ENCODE measurements around the gene KCNMB4.

The KCNMB4 gene

DNA sequence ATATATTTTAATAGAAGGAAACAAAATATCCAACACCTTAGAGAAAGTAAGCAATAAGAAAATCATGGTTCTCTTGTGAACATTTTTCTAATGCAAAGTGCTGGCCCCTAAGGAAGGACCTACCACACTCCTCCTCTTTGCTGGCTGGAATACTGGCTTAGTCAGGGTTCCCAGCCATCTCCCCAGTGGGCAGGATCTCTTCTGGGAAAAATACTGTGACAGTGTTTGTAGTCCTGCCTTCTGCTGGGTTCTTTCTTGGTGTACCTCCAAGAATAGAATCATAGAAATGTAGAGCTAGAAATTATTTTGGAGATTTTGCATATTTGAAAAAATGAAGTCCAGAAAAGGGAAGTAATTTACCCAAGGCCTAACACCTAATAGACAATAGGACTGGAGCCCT is 31.9 kb downstream of the KCNMB4 start:
- no peaks in the 10 kb centered on the region for H3K27me3 ChIP-seq (ENCODE audit: insufficient read depth, low read length, poor library complexity, severe bottlenecking)
- no peak overlapping the region for H3K4me3 ChIP-seq (ENCODE audit: low read length, poor library complexity, severe bottlenecking)
- TF ChIP-seq EZH2phosphoT487 (IDR thresholded peaks at IDR 0.05; ENCODE audit: borderline replicate concordance): no peak
- TF ChIP-seq, protein P1, sequence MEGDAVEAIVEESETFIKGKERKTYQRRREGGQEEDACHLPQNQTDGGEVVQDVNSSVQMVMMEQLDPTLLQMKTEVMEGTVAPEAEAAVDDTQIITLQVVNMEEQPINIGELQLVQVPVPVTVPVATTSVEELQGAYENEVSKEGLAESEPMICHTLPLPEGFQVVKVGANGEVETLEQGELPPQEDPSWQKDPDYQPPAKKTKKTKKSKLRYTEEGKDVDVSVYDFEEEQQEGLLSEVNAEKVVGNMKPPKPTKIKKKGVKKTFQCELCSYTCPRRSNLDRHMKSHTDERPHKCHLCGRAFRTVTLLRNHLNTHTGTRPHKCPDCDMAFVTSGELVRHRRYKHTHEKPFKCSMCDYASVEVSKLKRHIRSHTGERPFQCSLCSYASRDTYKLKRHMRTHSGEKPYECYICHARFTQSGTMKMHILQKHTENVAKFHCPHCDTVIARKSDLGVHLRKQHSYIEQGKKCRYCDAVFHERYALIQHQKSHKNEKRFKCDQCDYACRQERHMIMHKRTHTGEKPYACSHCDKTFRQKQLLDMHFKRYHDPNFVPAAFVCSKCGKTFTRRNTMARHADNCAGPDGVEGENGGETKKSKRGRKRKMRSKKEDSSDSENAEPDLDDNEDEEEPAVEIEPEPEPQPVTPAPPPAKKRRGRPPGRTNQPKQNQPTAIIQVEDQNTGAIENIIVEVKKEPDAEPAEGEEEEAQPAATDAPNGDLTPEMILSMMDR (conservative IDR thresholded peaks at IDR 0.05; ENCODE audit: low read length): no peak
- H3K79me2 ChIP-seq (ENCODE audit: insufficient read depth, low read length): no peaks in the 10 kb centered on the region
- no peaks in the 10 kb centered on the region for H3F3A ChIP-seq (ENCODE audit: low read depth)
- H3K4me2 ChIP-seq (ENCODE audit: low read depth, low read length, poor library complexity, severe bottlenecking): no peak overlapping the region
- H3K9me2 ChIP-seq (replicated peaks; ENCODE audit: low read depth, low read length): no peaks in the 10 kb centered on the region
- H4K20me1 ChIP-seq (ENCODE audit: insufficient read depth, low read length, poor library complexity, severe bottlenecking): no peaks in the 10 kb centered on the region
- H2AFZ ChIP-seq (ENCODE audit: low read length): no peak overlapping the region
- no peaks in the 10 kb centered on the region for H3K9me3 ChIP-seq (ENCODE audit: insufficient read depth, low read depth, low read length)
- H3K9ac ChIP-seq (ENCODE audit: low read depth, low read length, poor library complexity, severe bottlenecking): no peak overlapping the region
- H3K4me1 ChIP-seq (ENCODE audit: insufficient read depth, low read length, poor library complexity, severe bottlenecking): no peaks in the 10 kb centered on the region
- peaks cover 19% of the 10 kb centered on the region; the same call in 1 of the 2 replicates for H3K36me3 ChIP-seq (ENCODE audit: insufficient read depth, low read length)

DNA sequence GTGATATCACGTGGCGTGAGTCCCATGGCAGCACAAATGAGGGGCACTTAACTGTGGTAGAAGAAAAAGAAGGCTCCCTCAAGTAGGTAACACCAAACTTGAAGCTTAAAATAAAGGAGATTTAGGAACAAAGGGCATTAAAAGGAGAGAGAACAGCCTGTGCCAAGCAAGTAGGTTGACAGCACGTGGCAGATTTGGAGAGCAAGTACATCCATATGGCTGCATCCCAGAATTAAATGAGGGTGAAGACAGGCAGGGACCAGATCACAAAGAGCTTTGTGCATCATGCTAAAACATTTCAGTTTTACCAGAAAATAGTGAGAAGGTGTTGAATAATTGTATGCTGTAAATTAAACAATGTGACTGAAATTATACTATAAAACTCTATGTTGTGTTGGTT is 32.8 kb downstream of the KCNMB4 start:
- Histone ChIP-seq H3K4me1 (ENCODE audit: insufficient read depth, low read length, poor library complexity, severe bottlenecking) (no peaks in the 10 kb centered on the region), H3K27me3 (ENCODE audit: insufficient read depth, low read length, poor library complexity, severe bottlenecking) (no peaks in the 10 kb centered on the region), H3K9me2 (replicated peaks; ENCODE audit: low read depth, low read length) (no peaks in the 10 kb centered on the region), H4K20me1 (ENCODE audit: insufficient read depth, low read length, poor library complexity, severe bottlenecking) (no peaks in the 10 kb centered on the region), H3K9me3 (ENCODE audit: insufficient read depth, low read depth, low read length) (no peaks in the 10 kb centered on the region), H3F3A (ENCODE audit: low read depth) (no peaks in the 10 kb centered on the region), H3K79me2 (ENCODE audit: insufficient read depth, low read length) (no peaks in the 10 kb centered on the region), H3K4me3 (ENCODE audit: low read length, poor library complexity, severe bottlenecking) (no peak overlapping the region), H3K36me3 (ENCODE audit: insufficient read depth, low read length) (peaks cover 19% of the 10 kb centered on the region; the same call in 1 of the 2 replicates), H3K9ac (ENCODE audit: low read depth, low read length, poor library complexity, severe bottlenecking) (no peak overlapping the region), H2AFZ (ENCODE audit: low read length) (no peak overlapping the region), H3K4me2 (ENCODE audit: low read depth, low read length, poor library complexity, severe bottlenecking) (no peak overlapping the region)
- no peak for TF ChIP-seq EZH2phosphoT487 (IDR thresholded peaks at IDR 0.05; ENCODE audit: borderline replicate concordance)
- TF ChIP-seq, protein P1 (conservative IDR thresholded peaks at IDR 0.05; ENCODE audit: low read length): no peak

DNA sequence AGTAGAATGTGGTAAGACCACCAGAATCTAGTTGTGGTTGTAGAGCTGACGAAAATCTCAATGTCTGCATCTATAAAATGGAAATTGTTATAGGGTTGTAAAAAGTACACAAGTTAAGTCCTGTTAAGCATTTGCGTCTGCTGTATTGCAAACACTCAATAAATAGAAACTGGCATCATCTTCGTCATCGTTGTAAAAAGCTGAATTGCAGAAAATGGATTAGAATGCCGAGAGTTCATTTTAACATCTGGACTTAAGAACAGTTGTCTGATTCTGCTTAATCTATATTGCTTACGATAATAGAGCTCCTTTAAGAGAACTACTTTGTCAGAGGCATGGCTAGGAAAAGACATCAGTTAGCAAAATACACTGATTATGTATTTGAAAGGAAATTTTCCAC is 33.2 kb downstream of the KCNMB4 start:
- Histone ChIP-seq H3K27me3 (ENCODE audit: insufficient read depth, low read length, poor library complexity, severe bottlenecking) (no peaks in the 10 kb centered on the region), H3K4me3 (ENCODE audit: low read length, poor library complexity, severe bottlenecking) (no peak overlapping the region), H3K9me2 (replicated peaks; ENCODE audit: low read depth, low read length) (no peaks in the 10 kb centered on the region), H3K4me1 (ENCODE audit: insufficient read depth, low read length, poor library complexity, severe bottlenecking) (no peaks in the 10 kb centered on the region), H3K79me2 (ENCODE audit: insufficient read depth, low read length) (no peaks in the 10 kb centered on the region), H3F3A (ENCODE audit: low read depth) (no peaks in the 10 kb centered on the region), H3K9me3 (ENCODE audit: insufficient read depth, low read depth, low read length) (no peaks in the 10 kb centered on the region), H2AFZ (ENCODE audit: low read length) (no peak overlapping the region), H3K9ac (ENCODE audit: low read depth, low read length, poor library complexity, severe bottlenecking) (no peak overlapping the region), H3K4me2 (ENCODE audit: low read depth, low read length, poor library complexity, severe bottlenecking) (no peak overlapping the region), H3K36me3 (ENCODE audit: insufficient read depth, low read length) (peaks cover 19% of the 10 kb centered on the region; the same call in 1 of the 2 replicates), H4K20me1 (ENCODE audit: insufficient read depth, low read length, poor library complexity, severe bottlenecking) (no peaks in the 10 kb centered on the region)
- TF ChIP-seq, protein P1 (conservative IDR thresholded peaks at IDR 0.05; ENCODE audit: low read length): no peak
- no peak for TF ChIP-seq EZH2phosphoT487 (IDR thresholded peaks at IDR 0.05; ENCODE audit: borderline replicate concordance)

All from Loucy (cell line).